GM19463 (cell line): ENCODE results near the gene PDE6A.

Experiments
- ATAC-seq: cut with Tn5 transposase; IDR thresholded peaks from one replicate; pipeline ENCODE4 v1.9.1; 2021; ENCODE audit warnings: mild to moderate bottlenecking, moderate library complexity; ENCODE audit not compliant: unreplicated experiment

Gene PDE6A

GRCh38 chr5:149820536-149821510 lies 123.8 kb downstream of the PDE6A start:
- ATAC-seq: no peak

- ATAC-seq: no peak
Observed at GRCh38 chr5:149820012-149820411, 124.6 kb downstream of the PDE6A start.

DNA sequence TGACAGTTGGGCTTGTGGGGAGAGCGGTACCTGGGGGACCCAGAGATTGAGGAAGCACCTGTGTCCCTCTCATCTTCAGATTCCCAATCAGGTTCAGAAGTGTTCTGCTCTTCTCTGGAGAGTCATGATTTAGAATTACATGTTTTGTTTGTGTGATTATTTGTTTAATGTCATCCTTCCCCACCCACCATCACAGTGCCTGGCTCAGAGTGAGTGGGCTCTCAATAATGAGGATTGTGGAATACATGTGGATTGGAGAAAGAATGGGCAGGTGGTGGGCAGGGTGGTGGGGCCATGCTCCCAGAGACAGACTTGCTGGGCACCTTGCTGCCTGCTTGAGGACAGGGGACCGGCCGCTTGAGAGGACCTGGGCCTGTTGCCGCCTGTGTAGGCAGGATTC lies 126.5 kb downstream of the PDE6A start:
- ATAC-seq: no peak

GRCh38 chr5:149817539-149818060 lies 127.0 kb downstream of the PDE6A start:
- ATAC-seq: no peak

DNA sequence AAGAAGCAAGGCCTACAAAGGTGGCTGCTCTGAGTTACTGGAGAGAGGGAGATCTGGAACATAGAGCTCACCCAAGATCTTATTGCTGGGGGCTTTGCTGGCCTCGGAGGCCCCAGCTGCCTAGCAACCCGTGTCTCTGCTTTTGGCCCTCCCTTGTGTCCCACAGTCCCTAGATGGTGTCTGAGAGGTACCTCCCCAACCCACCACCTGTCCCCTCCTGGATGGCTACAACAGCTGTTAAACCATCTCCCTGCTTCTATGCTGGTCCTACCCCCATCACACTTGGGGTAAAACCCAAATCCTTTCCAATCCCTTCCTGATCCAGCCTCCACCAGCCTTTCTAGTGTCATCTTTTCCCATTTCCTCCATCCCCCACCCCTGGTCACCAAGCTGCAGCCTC lies 127.9 kb downstream of the PDE6A start:
- no peak for ATAC-seq

GRCh38 chr5:149811453-149811852 lies 133.1 kb downstream of the PDE6A start:
- ATAC-seq: peak; percentile 44

DNA sequence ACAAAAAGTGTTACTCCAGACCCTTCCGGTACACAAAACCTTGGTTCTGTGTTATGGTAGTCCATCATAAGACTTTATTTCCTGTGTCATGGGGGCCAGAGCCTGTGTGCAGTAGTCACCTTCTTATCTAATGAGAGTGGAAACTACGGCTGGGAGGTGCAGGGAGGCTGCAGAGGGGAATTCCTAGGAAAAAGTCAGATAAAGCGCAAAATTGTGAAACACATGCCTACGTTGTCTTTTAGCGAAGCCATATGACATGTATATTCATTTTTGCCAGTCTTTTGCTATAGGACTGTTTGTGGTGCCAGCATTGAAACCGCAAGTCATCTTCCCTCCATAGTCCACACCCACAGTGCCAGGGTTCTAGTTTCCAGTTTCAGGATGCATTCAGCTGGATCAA lies 133.7 kb downstream of the PDE6A start:
- peak; percentile 38 for ATAC-seq

- no peak for ATAC-seq
Observed at GRCh38 chr5:149809931-149810691, 134.5 kb downstream of the PDE6A start.

DNA sequence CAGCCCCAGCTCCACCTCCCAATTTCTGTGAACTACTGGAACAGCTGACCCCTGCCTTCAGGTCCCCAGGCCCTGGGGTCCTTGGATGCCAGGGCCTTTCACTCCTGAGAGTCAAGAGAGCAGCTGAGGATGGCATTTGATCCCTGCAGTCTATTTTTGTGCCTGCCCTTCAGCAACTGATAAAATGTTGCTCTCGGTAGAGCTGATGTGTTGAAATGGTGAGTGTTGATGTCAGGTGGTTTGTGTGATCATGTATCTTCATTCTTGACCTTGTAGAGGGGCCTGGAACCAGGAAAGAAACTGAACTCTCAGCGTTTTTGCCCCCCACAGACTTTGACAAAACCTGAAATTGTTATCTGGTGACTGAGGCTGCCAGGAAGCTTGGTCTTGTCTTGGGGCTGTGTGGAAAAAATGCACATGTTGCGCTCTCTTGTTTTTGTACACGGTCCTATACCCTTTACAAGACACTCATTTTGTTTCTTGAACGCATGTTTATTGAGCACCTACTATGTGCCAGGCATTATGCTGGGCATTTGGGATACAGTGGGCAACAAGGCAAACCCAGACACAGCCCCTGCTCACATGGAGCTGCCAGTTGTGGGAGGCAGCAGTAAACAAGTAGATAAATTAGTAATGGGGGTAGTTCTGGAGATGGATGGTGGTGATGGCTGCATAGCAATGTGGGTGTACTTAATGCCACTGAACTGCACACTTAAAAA lies 136.2 kb downstream of the PDE6A start:
- ATAC-seq: no peak
